Measurements from ENCODE around the gene AK8. TPM values are rescaled to one million over a fixed set of nuclear protein-coding genes. Genes with fewer than 3 reads are reported as not detected.

The AK8 gene
- total RNA-seq, 1 donor from 2014 or later, result 0.25 TPM

GRCh38 chr9:132729235-132729890 lies 148.7 kb downstream of the AK8 start:
- intact Hi-C loops (cut with DNase I), result no loop called here

DNA sequence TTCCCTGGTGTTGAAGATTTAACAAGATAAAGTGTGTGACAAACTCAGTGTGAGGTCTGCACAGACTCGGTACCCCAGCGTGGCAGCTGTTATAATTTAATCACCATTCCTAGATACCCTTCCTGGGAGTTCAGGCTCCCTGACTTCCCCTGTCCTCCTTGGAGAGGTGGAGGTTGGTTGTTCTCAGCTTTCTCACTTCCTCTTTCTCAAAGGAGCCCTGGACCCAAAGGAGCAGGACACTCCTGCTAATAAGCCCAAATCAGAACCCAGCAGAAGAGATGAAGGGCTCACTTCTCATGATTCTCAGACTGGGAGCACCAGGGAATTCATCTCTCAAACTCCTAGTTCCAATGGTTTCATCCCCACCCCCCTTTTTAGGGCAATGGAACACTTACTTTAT lies 149.6 kb downstream of the AK8 start:
- no peak overlapping the region for H3K27ac ChIP-seq
- no peak overlapping the region for H3K4me3 ChIP-seq
- DNase-seq (ENCODE audit: extremely low spot score in 2 of 2), result no peak
- TF ChIP-seq POLR2A (IDR thresholded peaks at IDR 0.05) (no peak), POLR2AphosphoS5 (IDR thresholded peaks at IDR 0.05; ENCODE audit: insufficient read depth in 1 of 2, low read depth in 1 of 2) (no peak), CTCF (IDR thresholded peaks at IDR 0.05) (no peak)
- no peaks in the 10 kb centered on the region for H3K27me3 ChIP-seq
- no peaks in the 10 kb centered on the region for H3K36me3 ChIP-seq
- no peaks in the 10 kb centered on the region for H3K9me3 ChIP-seq
- H3K4me1 ChIP-seq, result peaks cover 3% of the 10 kb centered on the region
- intact Hi-C loops (cut with DNase I), result no loop called here

More at GRCh38 chr9:132729235-132729890, 148.7 kb downstream of the AK8 start:
- TF ChIP-seq POLR2A (IDR thresholded peaks at IDR 0.05) (no peak), CTCF (IDR thresholded peaks at IDR 0.05) (no peak), POLR2AphosphoS5 (IDR thresholded peaks at IDR 0.05; ENCODE audit: insufficient read depth in 1 of 2, low read depth in 1 of 2) (no peak)
- no peaks in the 10 kb centered on the region for H3K9me3 ChIP-seq
- no peak overlapping the region for H3K4me3 ChIP-seq
- H3K36me3 ChIP-seq, result no peaks in the 10 kb centered on the region
- peaks cover 7% of the 10 kb centered on the region for H3K4me1 ChIP-seq
- no peaks in the 10 kb centered on the region for H3K27me3 ChIP-seq
- H3K27ac ChIP-seq, result no peak overlapping the region
- no peak for DNase-seq (ENCODE audit: extremely low spot score in 2 of 2)

- Histone ChIP-seq H3K4me3 (no peak overlapping the region), H3K9me3 (no peaks in the 10 kb centered on the region), H3K27ac (no peak overlapping the region), H3K27me3 (no peaks in the 10 kb centered on the region), H3K36me3 (no peaks in the 10 kb centered on the region), H3K4me1 (no peaks in the 10 kb centered on the region)
- no peak for DNase-seq (ENCODE audit: extremely low spot score in 2 of 2)
- intact Hi-C loops (cut with DNase I), result no loop called here
- TF ChIP-seq POLR2A (IDR thresholded peaks at IDR 0.05), result no peak
- no peak for TF ChIP-seq POLR2AphosphoS5 (IDR thresholded peaks at IDR 0.05; ENCODE audit: insufficient read depth in 1 of 2, low read depth in 1 of 2)
- TF ChIP-seq CTCF (IDR thresholded peaks at IDR 0.05), result no peak
Measured at GRCh38 chr9:132728071-132728470, 150.0 kb downstream of the AK8 start.

DNA sequence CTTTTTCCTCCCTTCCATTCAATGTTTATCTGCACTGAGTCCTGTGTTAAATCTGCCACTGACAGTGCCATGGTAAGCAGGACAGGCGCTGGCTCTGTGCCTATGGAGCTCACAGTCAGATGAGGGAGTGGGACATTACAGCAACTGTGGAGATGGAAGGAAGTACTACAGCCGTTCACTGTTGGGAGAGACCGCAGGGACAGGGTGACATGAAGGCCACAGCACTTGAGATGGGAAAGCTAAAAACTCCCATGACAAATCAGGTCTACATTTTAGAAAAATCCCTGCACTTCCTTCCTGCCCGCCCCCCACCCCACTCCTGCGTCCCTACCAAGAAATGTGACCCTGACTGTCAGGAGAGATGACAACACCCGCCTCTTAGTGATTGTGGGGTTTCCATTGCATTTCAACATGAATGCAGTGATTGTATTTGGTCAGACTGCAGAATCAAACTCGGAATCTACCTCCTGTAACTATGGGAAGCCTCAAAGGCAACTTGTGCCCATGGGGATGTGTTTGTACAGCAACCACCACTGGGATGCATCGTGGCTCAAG lies 151.4 kb downstream of the AK8 start:
- H3K9me3 ChIP-seq, result no peaks in the 10 kb centered on the region
- H3K36me3 ChIP-seq, result no peaks in the 10 kb centered on the region
- H3K4me1 ChIP-seq, result no peaks in the 10 kb centered on the region
- H3K27ac ChIP-seq, result no peak overlapping the region
- H3K4me3 ChIP-seq, result no peak overlapping the region
- TF ChIP-seq CTCF (IDR thresholded peaks at IDR 0.05) (no peak), POLR2AphosphoS5 (IDR thresholded peaks at IDR 0.05; ENCODE audit: insufficient read depth in 1 of 2, low read depth in 1 of 2) (no peak), POLR2A (IDR thresholded peaks at IDR 0.05) (no peak)
- DNase-seq (ENCODE audit: extremely low spot score in 2 of 2), result no peak
- no peaks in the 10 kb centered on the region for H3K27me3 ChIP-seq
- intact Hi-C loops (cut with DNase I), result no loop called here

DNA sequence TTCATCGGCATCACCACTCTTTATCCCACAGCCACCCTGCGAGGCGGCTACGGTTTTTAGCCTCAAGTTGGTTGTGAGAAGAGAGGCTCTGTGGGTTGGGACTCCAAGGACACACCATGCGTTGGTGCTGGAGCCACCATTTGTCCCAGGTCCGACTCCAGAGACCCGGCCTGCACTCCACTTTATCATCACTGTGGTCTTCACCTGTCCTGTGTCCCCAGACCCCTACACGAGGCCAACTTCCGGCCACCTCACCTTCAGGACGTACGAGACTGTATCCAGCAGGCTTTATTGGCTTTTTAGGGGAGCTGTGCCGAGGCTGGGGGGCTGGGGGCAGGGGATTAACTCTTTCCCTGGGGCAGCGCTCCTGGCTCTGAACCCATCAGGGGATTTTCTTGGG lies 152.8 kb downstream of the AK8 start:
- no peak for TF ChIP-seq CTCF (IDR thresholded peaks at IDR 0.05)
- no peak for TF ChIP-seq POLR2AphosphoS5 (IDR thresholded peaks at IDR 0.05; ENCODE audit: insufficient read depth in 1 of 2, low read depth in 1 of 2)
- TF ChIP-seq POLR2A (IDR thresholded peaks at IDR 0.05), result no peak
- no peaks in the 10 kb centered on the region for H3K36me3 ChIP-seq
- H3K4me3 ChIP-seq, result no peak overlapping the region
- no peaks in the 10 kb centered on the region for H3K4me1 ChIP-seq
- no peak for DNase-seq (ENCODE audit: extremely low spot score in 2 of 2)
- H3K27ac ChIP-seq, result no peak overlapping the region
- intact Hi-C loops (cut with DNase I), result no loop called here
- H3K9me3 ChIP-seq, result no peaks in the 10 kb centered on the region
- no peaks in the 10 kb centered on the region for H3K27me3 ChIP-seq

All from vagina (tissue), 2 donors.